D721Med (cell line): ENCODE measurements around the gene DCTN1.
A peak's percentile ranks its signal among the peaks of the same experiment; 100 is the strongest.

Source experiments
- DNase-seq: peaks from one replicate; pipeline ENCODE4 v3.0.0; 2011; ENCODE audit warnings: low spot score; ENCODE audit not compliant: insufficient read length
- FAIRE-seq: peaks from 2 replicates; lab custom pipeline; 2011; peaks lifted over from hg19 to GRCh38; lab: Jason Lieb, UNC
- CTCF ChIP-seq: IDR thresholded peaks from 2 replicates; pipeline ENCODE4 v1.5.1; 2012; ENCODE audit warnings: mild to moderate bottlenecking, control low read depth; ENCODE audit not compliant: insufficient read depth; ENCODE audit errors: missing control alignments

DCTN1 gene

GRCh38 chr2:74384051-74384450, 3.9 kb upstream of the DCTN1 start:
- FAIRE-seq: no peak
- TF ChIP-seq CTCF: no peak
- no peak for DNase-seq

- DNase-seq (no peak), FAIRE-seq (no peak)
- no peak for TF ChIP-seq CTCF
These were observed 3.1 kb upstream of the DCTN1 start for GRCh38 chr2:74383254-74383653.

GRCh38 chr2:74381751-74382150, 1.6 kb upstream of the DCTN1 start:
- DNase-seq (no peak), FAIRE-seq (no peak)
- TF ChIP-seq CTCF: no peak

GRCh38 chr2:74378007-74378406, 2.1 kb downstream of the DCTN1 start:
- no peak for TF ChIP-seq CTCF
- DNase-seq: no peak
- FAIRE-seq: no peak

- no peak for TF ChIP-seq CTCF
- FAIRE-seq (no peak), DNase-seq (no peak)
These were observed 4.3 kb downstream of the DCTN1 start for GRCh38 chr2:74375838-74376237.

GRCh38 chr2:74374509-74375205, 5.5 kb downstream of the DCTN1 start:
- no peak for TF ChIP-seq CTCF
- DNase-seq: peak; percentile 99
- FAIRE-seq: peak; percentile 79

GRCh38 chr2:74373985-74374384, 6.1 kb downstream of the DCTN1 start:
- no peak for DNase-seq
- no peak for FAIRE-seq
- TF ChIP-seq CTCF: no peak
